Nephron progenitor cell (in vitro differentiated cells): ENCODE measurements around the gene ABCG4.
"Not testable (repeated sequence)": the region's sequence is repeated elsewhere in the genome, so short reads cannot be mapped to it uniquely, and the experiment has no call there.

ENCODE experiments used
- DNase-seq: peaks from one replicate; pipeline ENCODE4 v3.0.0; 2021
- H3K27ac Mint-ChIP-seq: 2 replicates; pipeline ENCODE4 v1.8.0; 2021; ENCODE audit warnings: mild to moderate bottlenecking, moderate library complexity, mixed read lengths
- H3K27me3 Mint-ChIP-seq: 2 replicates; pipeline ENCODE4 v1.8.0; 2021; ENCODE audit warnings: mild to moderate bottlenecking, low read depth, mixed read lengths; ENCODE audit not compliant: poor library complexity
- H3K36me3 Mint-ChIP-seq: 2 replicates; pipeline ENCODE4 v1.8.0; 2021; ENCODE audit warnings: low read depth, mixed read lengths
- H3K4me1 Mint-ChIP-seq: 2 replicates; pipeline ENCODE4 v1.8.0; 2021; ENCODE audit warnings: mixed read lengths
- H3K4me3 Mint-ChIP-seq: 2 replicates; pipeline ENCODE4 v1.8.0; 2021; ENCODE audit warnings: mild to moderate bottlenecking, moderate library complexity, mixed read lengths
- H3K9me3 Mint-ChIP-seq: 2 replicates; pipeline ENCODE4 v1.8.0; 2021; ENCODE audit warnings: mild to moderate bottlenecking, moderate library complexity, mixed read lengths
- TF ChIP-seq, protein P1 (sequence below): fragments of 200-600 bp; sonication (generic); IDR thresholded peaks from 2 replicates; pipeline ENCODE4 v1.5.0; 2021; ENCODE audit warnings: antibody characterized with exemption

ABCG4 gene

DNA sequence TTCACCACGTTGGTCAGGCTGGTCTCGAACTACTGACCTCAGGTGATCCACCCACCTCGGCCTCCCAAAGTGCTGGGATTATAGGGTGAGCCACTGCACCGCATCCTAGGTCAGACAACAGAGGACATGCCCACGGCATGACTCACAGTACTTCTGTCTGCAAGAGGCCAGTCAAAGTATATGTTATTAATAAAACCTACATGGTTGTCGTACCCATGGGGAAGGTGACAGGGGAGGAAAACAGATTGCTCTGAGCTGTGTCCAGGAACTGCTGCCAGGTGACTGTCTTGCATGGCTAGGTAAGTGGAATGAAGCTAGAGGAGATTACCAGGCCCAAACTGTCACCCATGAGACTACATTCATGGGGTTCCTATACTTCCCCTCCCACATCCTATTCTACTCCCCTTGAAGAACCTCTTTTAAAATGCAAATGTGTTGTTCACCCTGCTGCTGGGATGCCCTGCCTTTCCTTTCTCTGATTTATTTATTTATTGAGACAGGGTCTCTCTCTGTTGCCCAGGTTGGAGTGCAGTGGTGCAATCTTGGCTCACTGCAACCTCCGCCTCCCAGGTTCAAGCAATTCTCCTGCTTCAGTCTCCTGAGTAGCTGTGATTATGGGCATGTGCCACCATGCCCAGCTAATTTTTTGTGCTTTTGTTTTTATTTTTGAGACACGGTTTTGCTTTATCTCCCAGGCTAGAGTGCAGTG, 17.7 kb downstream of the ABCG4 start:
- H3K27ac Mint-ChIP-seq, result no peak overlapping the region
- peaks cover 25% of the 10 kb centered on the region for H3K4me1 Mint-ChIP-seq
- no peak for DNase-seq
- no peaks in the 10 kb centered on the region for H3K36me3 Mint-ChIP-seq
- H3K4me3 Mint-ChIP-seq, result no peak overlapping the region
- H3K27me3 Mint-ChIP-seq, result peaks cover 9% of the 10 kb centered on the region
- no peaks in the 10 kb centered on the region for H3K9me3 Mint-ChIP-seq
- TF ChIP-seq, protein P1, sequence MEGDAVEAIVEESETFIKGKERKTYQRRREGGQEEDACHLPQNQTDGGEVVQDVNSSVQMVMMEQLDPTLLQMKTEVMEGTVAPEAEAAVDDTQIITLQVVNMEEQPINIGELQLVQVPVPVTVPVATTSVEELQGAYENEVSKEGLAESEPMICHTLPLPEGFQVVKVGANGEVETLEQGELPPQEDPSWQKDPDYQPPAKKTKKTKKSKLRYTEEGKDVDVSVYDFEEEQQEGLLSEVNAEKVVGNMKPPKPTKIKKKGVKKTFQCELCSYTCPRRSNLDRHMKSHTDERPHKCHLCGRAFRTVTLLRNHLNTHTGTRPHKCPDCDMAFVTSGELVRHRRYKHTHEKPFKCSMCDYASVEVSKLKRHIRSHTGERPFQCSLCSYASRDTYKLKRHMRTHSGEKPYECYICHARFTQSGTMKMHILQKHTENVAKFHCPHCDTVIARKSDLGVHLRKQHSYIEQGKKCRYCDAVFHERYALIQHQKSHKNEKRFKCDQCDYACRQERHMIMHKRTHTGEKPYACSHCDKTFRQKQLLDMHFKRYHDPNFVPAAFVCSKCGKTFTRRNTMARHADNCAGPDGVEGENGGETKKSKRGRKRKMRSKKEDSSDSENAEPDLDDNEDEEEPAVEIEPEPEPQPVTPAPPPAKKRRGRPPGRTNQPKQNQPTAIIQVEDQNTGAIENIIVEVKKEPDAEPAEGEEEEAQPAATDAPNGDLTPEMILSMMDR, result no peak

DNA sequence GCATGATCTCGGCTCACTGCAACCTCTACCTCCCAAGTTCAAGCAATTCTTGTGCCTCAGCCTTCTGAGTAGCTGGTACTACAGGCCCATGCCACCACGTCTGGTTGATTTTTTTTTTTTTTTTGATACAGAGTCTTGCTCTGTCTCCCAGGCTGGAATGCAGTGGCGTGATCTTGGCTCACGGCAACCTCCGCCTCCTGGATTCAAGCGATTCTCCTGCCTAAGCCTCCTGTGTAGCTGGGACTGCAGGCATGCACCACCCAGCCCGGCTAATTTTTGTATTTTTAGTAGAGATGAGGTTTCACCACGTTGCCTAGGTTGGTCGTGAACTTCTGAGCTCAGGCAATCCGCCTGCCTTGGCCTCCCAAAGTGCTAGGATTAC, 18.2 kb downstream of the ABCG4 start:
- not testable (repeated sequence) for H3K27ac Mint-ChIP-seq, H3K27me3 Mint-ChIP-seq, DNase-seq, H3K9me3 Mint-ChIP-seq, H3K36me3 Mint-ChIP-seq, H3K4me3 Mint-ChIP-seq
- peaks cover 27% of the 10 kb centered on the region for H3K4me1 Mint-ChIP-seq

DNA sequence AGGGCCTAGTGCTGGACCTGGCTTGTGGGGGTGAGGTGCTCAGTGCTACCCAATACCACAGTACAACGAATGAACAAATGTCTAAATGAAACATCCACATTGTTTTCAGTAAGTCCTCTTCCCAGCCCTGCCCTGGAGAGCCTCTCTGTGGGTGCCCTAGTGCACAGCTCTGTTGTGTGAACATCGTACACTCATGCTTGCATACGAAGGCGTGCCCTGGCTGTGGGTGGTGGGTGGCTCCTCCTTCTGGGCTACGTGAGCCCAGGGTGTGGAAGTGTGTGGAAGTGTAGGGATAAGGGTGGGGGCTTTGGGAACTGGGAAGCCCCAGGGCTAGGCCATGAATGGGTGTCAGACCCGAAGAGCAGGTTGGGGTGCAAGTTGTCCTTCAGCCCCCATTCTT, 19.1 kb downstream of the ABCG4 start:
- peaks cover 32% of the 10 kb centered on the region for H3K4me1 Mint-ChIP-seq
- no peaks in the 10 kb centered on the region for H3K36me3 Mint-ChIP-seq
- no peaks in the 10 kb centered on the region for H3K9me3 Mint-ChIP-seq
- DNase-seq, result no peak
- peak overlapping the region; percentile 70 for H3K4me3 Mint-ChIP-seq
- no peak overlapping the region for H3K27ac Mint-ChIP-seq
- TF ChIP-seq, protein P1, result no peak
- peaks cover 3% of the 10 kb centered on the region for H3K27me3 Mint-ChIP-seq

DNA sequence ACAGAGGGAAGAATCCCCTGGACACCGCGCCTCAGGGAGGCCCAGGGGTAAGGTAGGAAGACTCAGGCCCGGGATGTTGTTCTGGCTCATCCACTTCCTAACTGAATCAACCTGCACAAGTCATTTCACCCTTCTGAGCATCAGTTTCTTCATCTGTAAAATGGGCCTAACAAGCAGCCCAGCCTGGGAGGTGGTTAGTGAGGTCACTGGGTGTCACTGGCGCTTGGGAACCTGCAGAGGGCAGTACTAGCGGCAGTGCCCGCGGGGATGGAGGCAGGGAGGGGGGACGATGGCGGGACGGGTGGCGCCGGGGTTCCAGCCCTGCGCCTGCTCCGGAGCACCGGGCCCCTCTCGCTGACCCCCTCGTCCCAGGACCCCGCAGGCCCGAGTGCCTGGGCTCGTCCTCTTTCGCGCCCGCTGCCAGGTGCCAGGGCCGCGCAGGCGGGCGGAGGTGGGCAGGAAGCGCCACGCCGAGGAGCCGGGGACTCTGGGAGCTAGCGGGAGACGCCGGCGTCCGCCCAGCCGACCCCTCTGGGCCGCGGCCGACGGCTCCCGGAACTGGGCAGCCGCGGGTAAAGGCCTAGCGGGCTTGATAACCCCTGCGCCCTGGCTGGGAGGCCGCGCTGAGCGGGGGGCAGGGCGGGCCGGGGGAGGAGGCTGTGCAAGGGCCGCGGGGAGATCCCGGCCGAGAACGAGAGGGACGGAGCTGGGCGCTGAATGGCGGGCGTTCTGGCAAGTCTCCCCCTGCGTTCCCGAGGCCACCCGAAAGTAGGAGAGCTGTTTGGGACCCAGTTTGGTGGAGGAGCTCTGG, 19.8 kb downstream of the ABCG4 start, which contains the start of gene NLRX1:
Gene NLRX1, plus strand, starts transcription at position 255 of the 811 bp plus-strand sequence. CDS start 2,679 bp downstream, outside the sequence.
- TF ChIP-seq, protein P1, result peak; percentile 65
- no peak within 1 kb of the TSS for H3K27ac Mint-ChIP-seq
- no peaks in the 10 kb centered on the region for H3K27me3 Mint-ChIP-seq
- peak; percentile 74 for DNase-seq
- peak within 1 kb of the TSS; percentile 82 for H3K4me3 Mint-ChIP-seq
- peaks cover 32% of the 10 kb centered on the region for H3K4me1 Mint-ChIP-seq
- H3K9me3 Mint-ChIP-seq, result no peaks in the 10 kb centered on the region
- H3K36me3 Mint-ChIP-seq, result no peaks in the 10 kb centered on the region

DNA sequence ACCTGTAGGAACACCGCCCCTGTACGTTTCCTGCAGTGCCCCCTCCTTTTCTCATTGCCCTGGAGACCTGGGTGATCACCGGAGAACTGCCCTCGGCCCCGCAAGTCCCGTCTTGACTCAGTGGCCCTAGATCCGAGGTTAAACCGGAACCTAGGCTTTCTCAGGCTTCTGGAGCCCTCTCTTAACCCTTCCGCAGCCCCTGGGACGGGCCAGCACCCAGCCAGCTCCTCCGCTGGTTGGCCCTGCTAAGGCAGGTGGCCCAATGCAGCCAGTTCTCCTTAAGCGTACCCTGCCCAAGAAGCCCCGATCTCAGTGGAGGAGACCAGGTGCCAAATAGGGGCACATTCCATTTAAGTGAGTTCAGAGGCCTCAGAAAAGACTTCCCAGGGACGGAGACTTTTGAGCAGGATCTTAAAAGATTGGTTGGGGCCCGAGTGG, 20.4 kb downstream of the ABCG4 start:
- H3K4me3 Mint-ChIP-seq, result peak overlapping the region; percentile 82
- peak; percentile 18 for DNase-seq

DNA sequence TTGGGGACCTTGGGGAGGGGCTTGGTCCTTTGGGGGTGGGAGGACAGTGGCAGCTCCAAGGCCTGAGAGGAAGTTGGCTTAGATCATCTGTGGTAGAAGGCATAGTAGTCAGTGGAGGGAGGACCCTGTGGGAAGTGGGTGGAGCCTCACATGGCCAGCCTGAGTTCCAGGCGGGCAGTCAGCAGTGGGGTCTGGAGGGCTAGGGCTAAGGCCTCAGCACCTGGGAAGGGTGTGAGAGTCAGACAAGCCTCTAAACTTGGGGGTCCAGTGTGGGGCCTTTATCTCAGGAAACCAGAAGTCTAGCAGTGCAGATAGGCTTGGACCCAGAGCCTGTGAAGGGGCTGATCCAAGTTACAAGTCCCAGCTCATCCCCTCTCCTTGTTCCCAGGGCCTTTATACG, 23.7 kb downstream of the ABCG4 start:
- DNase-seq, result no peak
- TF ChIP-seq, protein P1, result no peak
- peaks cover 34% of the 10 kb centered on the region for H3K4me1 Mint-ChIP-seq
- no peak overlapping the region for H3K4me3 Mint-ChIP-seq
- no peaks in the 10 kb centered on the region for H3K9me3 Mint-ChIP-seq
- peaks cover 7% of the 10 kb centered on the region for H3K36me3 Mint-ChIP-seq
- no peaks in the 10 kb centered on the region for H3K27me3 Mint-ChIP-seq
- no peak overlapping the region for H3K27ac Mint-ChIP-seq

More for the DNA sequence above, 20.4 kb downstream of the ABCG4 start:
- Mint-ChIP-seq H3K36me3 (no peaks in the 10 kb centered on the region), H3K4me1 (peaks cover 32% of the 10 kb centered on the region), H3K27ac (no peak overlapping the region), H3K9me3 (no peaks in the 10 kb centered on the region), H3K27me3 (no peaks in the 10 kb centered on the region)
- TF ChIP-seq, protein P1, result no peak
